ENCODE results near the gene EXOC4.

Gene EXOC4

GRCh38 chr7:133940368-133940767, 687.5 kb downstream of the EXOC4 start:
- DNase-seq (ENCODE audit: low spot score) = no peak

DNA sequence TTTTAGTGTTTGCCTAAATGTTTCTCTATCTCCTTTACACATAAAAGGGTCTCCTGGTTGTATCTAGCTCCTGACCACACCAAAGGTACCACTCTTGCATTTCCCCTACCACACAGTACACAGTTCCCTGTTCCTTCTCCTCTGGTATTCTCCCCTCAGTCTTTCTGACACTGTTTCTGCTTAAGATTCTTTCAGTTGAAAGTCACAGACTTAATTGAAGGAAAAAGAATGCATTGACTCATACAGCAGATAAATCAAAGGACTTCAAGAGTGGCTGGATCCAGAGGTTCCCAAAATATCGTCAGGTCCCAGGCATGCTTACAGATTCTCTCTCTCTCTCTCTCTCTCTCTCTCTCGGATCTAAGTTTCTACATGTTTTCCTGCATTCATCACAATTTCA, 688.6 kb downstream of the EXOC4 start:
- DNase-seq (ENCODE audit: low spot score) = no peak

- no peak for DNase-seq (ENCODE audit: low spot score)
These were observed 692.6 kb downstream of the EXOC4 start for GRCh38 chr7:133945497-133945896.

GRCh38 chr7:133947458-133948254, 694.8 kb downstream of the EXOC4 start:
- no peak for DNase-seq (ENCODE audit: low spot score)

DNA sequence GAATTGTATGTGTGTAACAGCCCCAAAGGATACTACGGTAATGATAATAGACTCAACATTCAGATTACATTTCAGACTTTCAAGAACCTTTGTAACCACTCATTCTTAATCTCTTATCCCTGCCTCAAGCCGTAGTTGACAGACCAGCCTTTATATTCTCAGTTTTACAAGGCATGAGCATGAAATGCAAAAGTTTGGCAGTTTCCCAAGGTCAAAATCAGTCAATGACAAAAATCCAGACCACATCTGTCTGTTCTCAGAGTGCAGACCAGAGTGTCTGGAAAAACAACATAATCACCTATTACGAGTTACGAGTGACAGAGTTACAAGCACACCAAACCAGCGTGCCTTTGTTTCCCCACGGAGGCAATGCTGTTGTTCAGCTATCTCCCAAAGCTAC, 695.7 kb downstream of the EXOC4 start:
- DNase-seq (ENCODE audit: low spot score) = no peak

DNA sequence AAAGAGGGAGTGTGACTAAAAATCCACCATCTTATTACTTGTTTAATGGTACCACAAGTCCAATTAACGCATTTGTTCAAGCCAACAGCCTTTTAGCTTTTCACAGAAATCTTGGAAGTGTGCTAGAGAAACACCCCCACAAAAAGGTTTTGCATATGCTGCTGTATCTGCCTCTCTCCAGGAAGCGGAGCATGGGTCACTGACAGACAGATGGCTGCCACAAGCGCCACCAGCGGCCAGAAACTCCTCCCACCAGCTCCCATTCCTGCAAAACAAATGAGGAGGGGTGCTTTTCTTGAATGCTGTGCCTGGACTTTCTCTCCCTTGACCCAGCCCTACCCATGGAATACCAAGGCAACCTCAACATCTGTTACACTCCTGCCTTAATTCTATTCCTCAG, 698.0 kb downstream of the EXOC4 start:
- no peak for DNase-seq (ENCODE audit: low spot score)

GRCh38 chr7:133955208-133955607, 702.3 kb downstream of the EXOC4 start:
- no peak for DNase-seq (ENCODE audit: low spot score)

GRCh38 chr7:133957845-133958244, 705.0 kb downstream of the EXOC4 start:
- DNase-seq (ENCODE audit: low spot score) = no peak

- DNase-seq (ENCODE audit: low spot score) = no peak
These were observed 705.9 kb downstream of the EXOC4 start for GRCh38 chr7:133958822-133959221.

- no peak for DNase-seq (ENCODE audit: low spot score)
These were observed 706.6 kb downstream of the EXOC4 start for GRCh38 chr7:133959505-133959904.

- no peak for DNase-seq (ENCODE audit: low spot score)
These were observed 708.8 kb downstream of the EXOC4 start for GRCh38 chr7:133961724-133962123.

DNA sequence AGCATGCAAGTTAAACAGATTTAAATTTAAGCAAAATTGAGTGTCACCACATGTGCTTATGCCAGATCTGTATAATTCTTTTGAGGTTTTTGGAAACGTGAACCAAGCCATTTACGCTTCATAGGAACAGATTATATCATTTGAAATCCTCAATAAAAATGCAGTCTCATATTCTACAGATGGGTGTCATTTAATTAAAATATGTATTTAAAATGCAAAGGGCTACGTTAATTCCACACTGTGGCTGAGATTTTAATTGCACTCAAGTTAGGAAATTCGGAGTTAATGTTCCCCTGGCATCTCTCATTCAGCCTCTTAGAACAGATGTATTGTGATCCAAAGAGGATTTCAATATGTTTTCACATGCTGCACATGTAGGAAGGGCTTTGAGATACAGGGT, 709.8 kb downstream of the EXOC4 start:
- peak; percentile 5 for DNase-seq (ENCODE audit: low spot score)

DNA sequence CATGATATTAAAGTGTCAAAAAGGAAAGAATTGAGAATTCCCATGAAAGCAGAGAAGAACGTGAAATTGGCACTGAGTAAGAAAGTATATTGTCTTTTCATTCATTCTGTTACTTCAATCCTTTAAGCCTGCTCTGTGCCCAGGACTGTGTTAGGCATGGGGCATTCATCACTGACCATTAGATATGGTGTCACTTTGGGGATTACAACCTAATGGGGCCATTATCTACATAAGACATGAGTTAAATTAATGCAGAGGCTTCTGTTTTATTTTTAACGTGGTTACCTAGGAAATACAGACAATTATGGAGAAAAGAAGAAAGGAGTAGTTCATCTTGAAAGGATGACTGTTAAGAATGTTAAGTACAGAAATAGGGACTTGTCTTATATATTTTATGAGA, 710.8 kb downstream of the EXOC4 start:
- DNase-seq (ENCODE audit: low spot score) = no peak

- DNase-seq (ENCODE audit: low spot score) = no peak
These were observed 718.7 kb downstream of the EXOC4 start for GRCh38 chr7:133971625-133972024.

- no peak for DNase-seq (ENCODE audit: low spot score)
These were observed 720.8 kb downstream of the EXOC4 start for GRCh38 chr7:133973710-133974109.

- DNase-seq (ENCODE audit: low spot score) = no peak
These were observed 722.3 kb downstream of the EXOC4 start for GRCh38 chr7:133975130-133975529.

DNA sequence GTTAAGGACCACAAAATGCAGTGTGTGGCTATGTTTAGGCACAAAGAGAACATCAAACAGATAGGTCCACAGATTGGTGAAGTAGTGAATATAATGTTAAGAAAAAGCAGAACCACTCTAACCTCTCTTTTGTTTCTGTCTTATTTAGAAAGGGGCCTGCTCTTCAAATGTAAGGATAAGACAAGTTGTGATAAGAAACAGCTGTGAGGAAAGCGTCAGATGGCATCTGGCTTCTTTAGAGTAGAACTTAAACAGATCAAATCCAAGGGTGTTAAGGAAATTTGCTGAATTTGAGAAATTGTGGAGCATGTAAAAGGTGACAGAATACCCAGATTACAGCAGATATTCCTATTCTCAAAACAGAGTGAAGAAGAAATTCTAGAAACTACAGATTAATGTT, 723.3 kb downstream of the EXOC4 start:
- DNase-seq (ENCODE audit: low spot score) = no peak

DNA sequence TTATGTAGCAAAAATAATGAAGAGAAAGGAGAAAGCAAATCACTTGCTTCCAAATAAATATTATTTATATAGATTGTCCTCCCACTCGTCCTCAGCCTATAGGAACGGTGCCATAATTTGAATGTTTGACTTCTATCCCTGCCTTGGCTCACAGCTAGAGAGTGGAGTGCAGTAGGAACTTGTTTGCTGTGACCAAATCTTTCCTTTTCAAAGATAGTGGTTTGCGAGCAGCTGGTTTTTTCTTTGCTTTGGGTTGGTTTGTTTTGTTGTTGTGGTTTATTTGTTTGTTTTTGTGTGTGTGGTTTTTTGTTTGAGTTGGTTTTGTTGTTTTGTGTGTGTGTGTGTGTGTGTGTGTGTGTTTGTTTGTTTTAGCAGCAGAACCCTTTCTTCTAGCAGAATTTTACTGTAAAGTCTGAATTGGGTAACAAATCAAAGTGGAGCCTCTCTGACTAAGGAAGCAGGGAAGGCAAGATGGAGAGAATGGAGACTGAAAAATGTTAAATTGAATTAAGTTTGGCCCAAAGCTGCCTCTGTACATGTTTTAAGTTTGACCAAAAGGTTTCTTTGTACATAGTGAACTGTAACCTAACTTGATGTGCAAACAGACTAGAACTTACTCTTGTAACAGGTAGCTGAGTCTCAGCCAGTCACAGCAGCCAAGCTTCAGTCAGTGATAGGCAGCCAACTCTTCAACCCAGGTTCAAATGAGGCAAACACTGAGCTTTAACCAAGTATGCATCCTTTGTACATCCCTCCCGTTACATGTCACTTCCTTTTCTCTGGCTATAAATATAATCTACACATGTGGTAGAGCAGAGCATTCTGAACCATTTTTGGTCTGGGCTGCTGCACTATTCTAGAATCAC, 724.8 kb downstream of the EXOC4 start:
- no peak for DNase-seq (ENCODE audit: low spot score)

GRCh38 chr7:133978502-133979295, 725.8 kb downstream of the EXOC4 start:
- no peak for DNase-seq (ENCODE audit: low spot score)

DNA sequence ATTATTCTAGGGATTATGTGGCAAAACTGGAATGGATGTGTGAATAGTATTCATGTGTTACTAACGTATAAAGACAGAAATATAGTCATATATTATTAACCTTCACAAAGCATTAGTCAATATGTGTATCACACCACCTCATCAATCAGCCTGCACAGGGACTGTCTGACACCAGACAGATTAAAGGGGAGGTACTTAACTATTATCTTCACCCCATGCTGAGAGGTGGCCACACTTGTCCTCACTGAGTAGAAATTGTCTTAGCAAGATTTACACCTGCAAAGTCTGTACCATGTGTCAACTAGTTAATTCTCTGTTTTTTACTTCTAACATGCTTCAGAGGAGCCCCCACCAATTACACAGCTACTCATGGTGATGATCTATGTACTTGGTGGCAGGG, 727.9 kb downstream of the EXOC4 start:
- DNase-seq (ENCODE audit: low spot score) = no peak

DNA sequence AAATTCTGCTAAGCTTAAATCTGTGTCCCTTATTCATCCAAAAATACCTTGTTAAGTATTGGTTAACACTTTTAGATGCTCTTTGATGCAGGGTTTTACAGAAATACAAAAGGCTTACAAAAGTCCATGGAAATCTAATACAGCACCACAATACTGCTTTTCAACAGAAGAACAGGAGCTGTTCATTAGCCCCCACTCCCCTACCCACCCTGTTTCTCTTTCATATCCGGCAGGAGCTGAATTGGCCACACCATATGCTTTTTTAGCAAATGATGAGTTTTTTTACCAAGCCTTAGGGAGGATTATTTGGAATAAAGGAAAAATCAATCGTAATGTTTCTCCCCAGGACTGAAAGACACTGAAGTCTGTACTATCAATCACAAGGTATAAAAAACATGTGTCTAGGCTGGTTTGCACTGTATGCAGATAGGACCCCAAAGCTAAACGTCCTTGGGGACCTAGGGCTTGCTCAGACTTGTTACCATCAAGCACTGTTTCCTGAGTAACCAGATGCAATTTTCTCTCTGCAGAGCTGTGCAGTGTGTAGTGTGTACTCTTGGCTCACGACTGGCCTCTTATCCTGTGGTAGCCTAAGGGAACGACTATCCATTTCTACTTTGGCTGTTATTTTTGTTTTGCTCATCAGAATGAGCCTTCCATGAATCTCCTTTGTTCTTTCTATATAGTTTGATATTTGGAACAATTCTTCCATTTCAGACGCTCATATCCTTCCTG, 731.0 kb downstream of the EXOC4 start:
- no peak for DNase-seq (ENCODE audit: low spot score)

GRCh38 chr7:133985300-133985699, 732.4 kb downstream of the EXOC4 start:
- DNase-seq (ENCODE audit: low spot score) = no peak

Measured in Ammon's horn (tissue), 1 donor.